K562 (cell line): ENCODE results near the gene CD151. TPM values are rescaled to one million over a fixed set of nuclear protein-coding genes. Genes with fewer than 3 reads are reported as not detected.

Experiments used
- BRF1 ChIP-seq: IDR thresholded peaks from 3 replicates; pipeline ENCODE4 v1.6.1; 2011; ENCODE audit warnings: borderline replicate concordance, mild to moderate bottlenecking; ENCODE audit not compliant: insufficient read length; ENCODE audit errors: extremely low read depth
- CBX8 ChIP-seq: fragments of 200-600 bp; sonication (generic); IDR thresholded peaks from 2 replicates; pipeline ENCODE4 v1.6.1; 2012; ENCODE audit warnings: borderline replicate concordance, mixed run types, low read depth, mild to moderate bottlenecking, moderate library complexity, mixed read lengths, low read length, control low read depth, inconsistent platforms; ENCODE audit not compliant: poor library complexity, severe bottlenecking; ENCODE audit errors: extremely low read depth
- ELF4 ChIP-seq: fragments of 450-650 bp; formaldehyde crosslinking; IDR thresholded peaks from 2 replicates; pipeline ENCODE4 v1.4.0; 2022; ENCODE audit warnings: missing genetic modification characterization
- EZH2 ChIP-seq: IDR thresholded peaks from 2 replicates; pipeline ENCODE4 v1.6.1; 2012; ENCODE audit warnings: low read depth, mild to moderate bottlenecking, inconsistent platforms, low read length, borderline replicate concordance
- FOS ChIP-seq: IDR thresholded peaks from 3 replicates; pipeline ENCODE4 v1.6.1; 2011; ENCODE audit not compliant: insufficient read length; ENCODE audit errors: extremely low read depth
- GABPB2 ChIP-seq: fragments of 250-450 bp; sonication (Bioruptor Pico); conservative IDR thresholded peaks from 2 replicates; pipeline ENCODE4 v1.5.1; 2021; ENCODE audit warnings: mild to moderate bottlenecking
- HDGF ChIP-seq: fragments of 450-650 bp; IDR thresholded peaks from 2 replicates; pipeline ENCODE4 v1.6.1; 2016
- HSF4 ChIP-seq: fragments of 250-450 bp; sonication (Bioruptor Pico); IDR thresholded peaks from 2 replicates; pipeline ENCODE4 v2.1.2; 2022; ENCODE audit warnings: mild to moderate bottlenecking, moderate library complexity, borderline replicate concordance
- KLF1 ChIP-seq: fragments of 450-650 bp; IDR thresholded peaks from 2 replicates; pipeline ENCODE4 v1.6.1; 2016; ENCODE audit warnings: missing genetic modification characterization, missing compliant biosample characterization
- MAZ ChIP-seq, 2 experiments: fragments of 450-650 bp in 1 of 2; sonication (generic) in 1 of 2; formaldehyde crosslinking; IDR thresholded peaks in 1 of 2; conservative IDR thresholded peaks in 1 of 2; 2 replicates each; pipeline versions ENCODE4 v1.4.0 to v1.5.0; 2020; ENCODE audit warnings: mild to moderate bottlenecking in 1 of 2, missing genetic modification reagents in 1 of 2
- PTRF ChIP-seq: fragments of 450-650 bp; IDR thresholded peaks from 2 replicates; pipeline ENCODE4 v1.6.1; 2016; ENCODE audit warnings: mild to moderate bottlenecking, missing genetic modification characterization, missing compliant biosample characterization
- RB1 ChIP-seq: fragments of 450-650 bp; IDR thresholded peaks from 2 replicates; pipeline ENCODE4 v1.6.1; 2017; ENCODE audit warnings: low read depth, mild to moderate bottlenecking
- RBM15 ChIP-seq: fragments of 200-400 bp; formaldehyde crosslinking; IDR thresholded peaks from 2 replicates; pipeline ENCODE4 v1.6.1; 2018; ENCODE audit warnings: mild to moderate bottlenecking, low read length, moderate library complexity; ENCODE audit not compliant: insufficient read depth
- RHOXF2B ChIP-seq: fragments of 250-450 bp; sonication (Bioruptor Pico); conservative IDR thresholded peaks from 2 replicates; pipeline ENCODE4 v1.5.1; 2021
- RNF2 ChIP-seq: sonication (generic); IDR thresholded peaks from 2 replicates; pipeline ENCODE4 v1.6.1; 2016
- SMAD1 ChIP-seq: fragments of 150-350 bp; IDR thresholded peaks from 2 replicates; pipeline ENCODE4 v1.6.1; 2014; ENCODE audit warnings: low read length, low read depth; ENCODE audit not compliant: partially characterized antibody
- SMAD3 ChIP-seq: fragments of 450-650 bp; formaldehyde crosslinking; conservative IDR thresholded peaks from 2 replicates; pipeline ENCODE4 v1.4.0; 2020; ENCODE audit warnings: mild to moderate bottlenecking
- TAF9B ChIP-seq: fragments of 450-650 bp; IDR thresholded peaks from 2 replicates; pipeline ENCODE4 v1.6.1; 2018; ENCODE audit warnings: mild to moderate bottlenecking; ENCODE audit not compliant: partially characterized antibody
- ZNF12 ChIP-seq: sonication (generic); formaldehyde crosslinking; IDR thresholded peaks from 2 replicates; pipeline ENCODE4 v1.4.0; 2020; ENCODE audit warnings: mild to moderate bottlenecking, missing genetic modification reagents
- ZNF707 ChIP-seq: fragments of 250-450 bp; sonication (Bioruptor Pico); conservative IDR thresholded peaks from 2 replicates; pipeline ENCODE4 v1.8.0; 2022; ENCODE audit warnings: inconsistent platforms, mild to moderate bottlenecking, moderate library complexity
- polyA plus RNA-seq, 8 experiments: library from polyadenylated mRNA; depleted of rRNA in 4 of 8; stranded (reverse) in 5 of 8; unstranded in 3 of 8; fragments of >200 nt; fragmentation: Nextera tagmentation in 2 of 8; fragmentation: Illumina TruSeq in 1 of 8; extraction: Ambion mirVana in 2 of 8; extraction: Trizol in 1 of 8; gene quantifications; 2 replicates each; pipeline versions ENCODE4 v1.2.1 to v1.2.3, GENCODE V29; 2011 to 2014; ENCODE audit warnings: inconsistent platforms in 1 of 8, missing spikeins in 1 of 8
- total RNA-seq, 7 experiments: library from RNA; depleted of rRNA in 6 of 7; stranded (reverse); fragments of >200 nt in 6 of 7; fragmentation: Illumina TruSeq in 2 of 7; extraction: Trizol in 2 of 7; gene quantifications; 2 replicates each; pipeline versions ENCODE4 v1.2.1 to v1.2.3, GENCODE V29; 2011 to 2021; ENCODE audit warnings: low replicate concordance in 1 of 7
- TF ChIP-seq, protein P1 (sequence below): IDR thresholded peaks from 3 replicates; pipeline ENCODE4 v1.6.1; 2011; ENCODE audit warnings: borderline replicate concordance, mild to moderate bottlenecking, moderate library complexity; ENCODE audit not compliant: insufficient read length; ENCODE audit errors: extremely low read depth
- TF ChIP-seq, protein P2 (sequence below): fragments of 450-650 bp; formaldehyde crosslinking; IDR thresholded peaks from 2 replicates; pipeline ENCODE4 v1.4.0; 2020; ENCODE audit warnings: mild to moderate bottlenecking, mixed read lengths
- TF ChIP-seq, protein P3 (sequence below): sonication (generic); formaldehyde crosslinking; IDR thresholded peaks from 2 replicates; pipeline ENCODE4 v1.8.0; 2022; ENCODE audit warnings: mild to moderate bottlenecking, missing genetic modification reagents, borderline replicate concordance

The CD151 gene
- total and polyA plus RNA-seq, 9 of the 15 experiments (the other 6 are each of a cell fraction or from before 2014, with no cell fraction given), result 2.3 to 187 (median 140) TPM

DNA sequence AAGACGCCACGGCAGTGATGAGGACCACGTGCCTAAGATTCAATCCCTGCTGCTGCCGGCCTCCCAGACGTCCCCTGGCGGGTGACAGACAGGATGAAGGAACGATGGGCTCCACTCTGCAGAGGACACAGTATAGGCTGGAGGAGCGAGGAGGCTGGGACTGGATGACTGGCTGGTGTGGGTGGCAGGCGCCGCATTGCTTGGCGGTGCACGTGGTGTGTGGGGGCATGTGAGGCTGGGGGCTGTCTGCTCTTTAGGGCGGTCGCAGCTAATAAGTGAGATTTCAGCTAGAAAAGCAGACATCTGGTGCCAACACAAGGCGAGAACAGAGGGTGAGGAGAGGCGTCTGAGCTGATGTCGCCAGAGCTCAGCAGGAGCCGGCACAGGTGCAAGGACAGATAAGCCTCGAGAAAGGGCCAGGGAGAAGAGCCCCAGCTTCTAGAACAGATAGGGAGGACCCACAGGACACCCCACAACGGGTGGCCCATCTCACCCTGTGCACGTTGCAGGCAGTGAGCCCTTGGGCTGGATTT, 43.1 kb downstream of the CD151 start (continued):
- TF ChIP-seq, protein P1, sequence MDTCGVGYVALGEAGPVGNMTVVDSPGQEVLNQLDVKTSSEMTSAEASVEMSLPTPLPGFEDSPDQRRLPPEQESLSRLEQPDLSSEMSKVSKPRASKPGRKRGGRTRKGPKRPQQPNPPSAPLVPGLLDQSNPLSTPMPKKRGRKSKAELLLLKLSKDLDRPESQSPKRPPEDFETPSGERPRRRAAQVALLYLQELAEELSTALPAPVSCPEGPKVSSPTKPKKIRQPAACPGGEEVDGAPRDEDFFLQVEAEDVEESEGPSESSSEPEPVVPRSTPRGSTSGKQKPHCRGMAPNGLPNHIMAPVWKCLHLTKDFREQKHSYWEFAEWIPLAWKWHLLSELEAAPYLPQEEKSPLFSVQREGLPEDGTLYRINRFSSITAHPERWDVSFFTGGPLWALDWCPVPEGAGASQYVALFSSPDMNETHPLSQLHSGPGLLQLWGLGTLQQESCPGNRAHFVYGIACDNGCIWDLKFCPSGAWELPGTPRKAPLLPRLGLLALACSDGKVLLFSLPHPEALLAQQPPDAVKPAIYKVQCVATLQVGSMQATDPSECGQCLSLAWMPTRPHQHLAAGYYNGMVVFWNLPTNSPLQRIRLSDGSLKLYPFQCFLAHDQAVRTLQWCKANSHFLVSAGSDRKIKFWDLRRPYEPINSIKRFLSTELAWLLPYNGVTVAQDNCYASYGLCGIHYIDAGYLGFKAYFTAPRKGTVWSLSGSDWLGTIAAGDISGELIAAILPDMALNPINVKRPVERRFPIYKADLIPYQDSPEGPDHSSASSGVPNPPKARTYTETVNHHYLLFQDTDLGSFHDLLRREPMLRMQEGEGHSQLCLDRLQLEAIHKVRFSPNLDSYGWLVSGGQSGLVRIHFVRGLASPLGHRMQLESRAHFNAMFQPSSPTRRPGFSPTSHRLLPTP, result no peak
- TF ChIP-seq ELF4 (CRISPR knock-in tag) (peak; percentile 46; the same call in 1 of the 2 replicates), RB1 (peak; percentile 27; the same call in 1 of the 2 replicates), HSF4 (CRISPR knock-in tag) (no peak), BRF1 (no peak), TAF9B (no peak), SMAD3 (CRISPR knock-in tag) (no peak), EZH2 (no peak), MAZ (CRISPR knock-in tag; conservative IDR thresholded peaks at IDR 0.05 in 1 of 2, IDR thresholded peaks at IDR 0.05 in 1 of 2) (peak; percentile 41 to 43; a peak in 2 of 4 replicates), HDGF (no peak), GABPB2 (CRISPR knock-in tag) (no peak), RHOXF2B (CRISPR knock-in tag) (no peak), ZNF707 (CRISPR knock-in tag) (no peak), FOS (no peak), PTRF (no peak), KLF1 (no peak), CBX8 (no peak), RNF2 (peak; percentile 58; the same call in 1 of the 2 replicates), RBM15 (no peak), ZNF12 (CRISPR knock-in tag) (0 out of 2 replicates have a peak, but pooled peaks have one; percentile 49), SMAD1 (peak; percentile 52)
- TF ChIP-seq, protein P2, sequence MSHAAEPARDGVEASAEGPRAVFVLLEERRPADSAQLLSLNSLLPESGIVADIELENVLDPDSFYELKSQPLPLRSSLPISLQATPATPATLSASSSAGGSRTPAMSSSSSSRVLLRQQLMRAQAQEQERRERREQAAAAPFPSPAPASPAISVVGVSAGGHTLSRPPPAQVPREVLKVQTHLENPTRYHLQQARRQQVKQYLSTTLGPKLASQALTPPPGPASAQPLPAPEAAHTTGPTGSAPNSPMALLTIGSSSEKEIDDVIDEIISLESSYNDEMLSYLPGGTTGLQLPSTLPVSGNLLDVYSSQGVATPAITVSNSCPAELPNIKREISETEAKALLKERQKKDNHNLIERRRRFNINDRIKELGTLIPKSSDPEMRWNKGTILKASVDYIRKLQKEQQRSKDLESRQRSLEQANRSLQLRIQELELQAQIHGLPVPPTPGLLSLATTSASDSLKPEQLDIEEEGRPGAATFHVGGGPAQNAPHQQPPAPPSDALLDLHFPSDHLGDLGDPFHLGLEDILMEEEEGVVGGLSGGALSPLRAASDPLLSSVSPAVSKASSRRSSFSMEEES, result no peak
- TF ChIP-seq, protein P3, sequence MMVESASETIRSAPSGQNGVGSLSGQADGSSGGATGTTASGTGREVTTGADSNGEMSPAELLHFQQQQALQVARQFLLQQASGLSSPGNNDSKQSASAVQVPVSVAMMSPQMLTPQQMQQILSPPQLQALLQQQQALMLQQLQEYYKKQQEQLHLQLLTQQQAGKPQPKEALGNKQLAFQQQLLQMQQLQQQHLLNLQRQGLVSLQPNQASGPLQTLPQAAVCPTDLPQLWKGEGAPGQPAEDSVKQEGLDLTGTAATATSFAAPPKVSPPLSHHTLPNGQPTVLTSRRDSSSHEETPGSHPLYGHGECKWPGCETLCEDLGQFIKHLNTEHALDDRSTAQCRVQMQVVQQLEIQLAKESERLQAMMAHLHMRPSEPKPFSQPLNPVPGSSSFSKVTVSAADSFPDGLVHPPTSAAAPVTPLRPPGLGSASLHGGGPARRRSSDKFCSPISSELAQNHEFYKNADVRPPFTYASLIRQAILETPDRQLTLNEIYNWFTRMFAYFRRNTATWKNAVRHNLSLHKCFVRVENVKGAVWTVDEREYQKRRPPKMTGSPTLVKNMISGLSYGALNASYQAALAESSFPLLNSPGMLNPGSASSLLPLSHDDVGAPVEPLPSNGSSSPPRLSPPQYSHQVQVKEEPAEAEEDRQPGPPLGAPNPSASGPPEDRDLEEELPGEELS (CRISPR knock-in tag), result no peak
